Cardiac fibroblast (primary cell): ENCODE results near the gene C5orf34.

ENCODE experiments used
- DNase-seq, 2 donors: peaks; one replicate each; pipeline versions ENCODE4 v3.0.0 to v3.0.0-alpha.2; 2010; ENCODE audit warnings: low read depth in 2 of 2
- H3K4me3 ChIP-seq, 2 donors: replicated peaks in 1 of 2; 1 replicate in 1 of 2; 2 replicates in 1 of 2; pipeline ENCODE4 v1.5.1; 2011; ENCODE audit warnings: low read depth in 2 of 2, low read length in 2 of 2, mild to moderate bottlenecking in 2 of 2, moderate library complexity in 1 of 2
- TF ChIP-seq, protein P1 (sequence below): IDR thresholded peaks from one replicate; pipeline ENCODE4 v1.5.1; 2011; ENCODE audit warnings: low read depth, mild to moderate bottlenecking, low read length, inconsistent platforms

C5orf34 gene

GRCh38 chr5:43486353-43486752 is 28.6 kb downstream of the C5orf34 start:
- DNase-seq = no peak
- H3K4me3 ChIP-seq = no peak overlapping the region
- TF ChIP-seq, protein P1, sequence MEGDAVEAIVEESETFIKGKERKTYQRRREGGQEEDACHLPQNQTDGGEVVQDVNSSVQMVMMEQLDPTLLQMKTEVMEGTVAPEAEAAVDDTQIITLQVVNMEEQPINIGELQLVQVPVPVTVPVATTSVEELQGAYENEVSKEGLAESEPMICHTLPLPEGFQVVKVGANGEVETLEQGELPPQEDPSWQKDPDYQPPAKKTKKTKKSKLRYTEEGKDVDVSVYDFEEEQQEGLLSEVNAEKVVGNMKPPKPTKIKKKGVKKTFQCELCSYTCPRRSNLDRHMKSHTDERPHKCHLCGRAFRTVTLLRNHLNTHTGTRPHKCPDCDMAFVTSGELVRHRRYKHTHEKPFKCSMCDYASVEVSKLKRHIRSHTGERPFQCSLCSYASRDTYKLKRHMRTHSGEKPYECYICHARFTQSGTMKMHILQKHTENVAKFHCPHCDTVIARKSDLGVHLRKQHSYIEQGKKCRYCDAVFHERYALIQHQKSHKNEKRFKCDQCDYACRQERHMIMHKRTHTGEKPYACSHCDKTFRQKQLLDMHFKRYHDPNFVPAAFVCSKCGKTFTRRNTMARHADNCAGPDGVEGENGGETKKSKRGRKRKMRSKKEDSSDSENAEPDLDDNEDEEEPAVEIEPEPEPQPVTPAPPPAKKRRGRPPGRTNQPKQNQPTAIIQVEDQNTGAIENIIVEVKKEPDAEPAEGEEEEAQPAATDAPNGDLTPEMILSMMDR = no peak

DNA sequence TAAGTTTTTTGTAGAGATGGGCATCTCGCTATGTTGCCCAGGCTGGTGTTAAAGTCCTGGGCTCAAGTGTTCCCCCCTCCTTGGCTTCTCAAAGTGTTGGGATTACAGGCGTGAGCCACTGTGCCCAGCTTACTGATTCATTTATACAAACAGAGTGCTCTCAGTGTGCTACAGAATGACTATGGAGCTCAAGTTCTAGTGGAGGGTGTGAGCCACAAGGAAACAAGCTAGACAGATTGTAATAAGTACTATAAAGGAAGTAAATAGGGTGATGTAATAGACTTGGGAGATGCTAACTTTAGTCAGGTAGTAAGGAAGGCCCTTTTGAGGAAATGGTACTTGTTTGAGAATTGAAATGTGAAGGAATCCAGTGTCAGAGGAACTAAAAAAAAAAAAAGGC is 29.5 kb downstream of the C5orf34 start:
- TF ChIP-seq, protein P1 = no peak
- peak in 1 of 2 donors; percentile 4 for DNase-seq
- no peak overlapping the region for H3K4me3 ChIP-seq

DNA sequence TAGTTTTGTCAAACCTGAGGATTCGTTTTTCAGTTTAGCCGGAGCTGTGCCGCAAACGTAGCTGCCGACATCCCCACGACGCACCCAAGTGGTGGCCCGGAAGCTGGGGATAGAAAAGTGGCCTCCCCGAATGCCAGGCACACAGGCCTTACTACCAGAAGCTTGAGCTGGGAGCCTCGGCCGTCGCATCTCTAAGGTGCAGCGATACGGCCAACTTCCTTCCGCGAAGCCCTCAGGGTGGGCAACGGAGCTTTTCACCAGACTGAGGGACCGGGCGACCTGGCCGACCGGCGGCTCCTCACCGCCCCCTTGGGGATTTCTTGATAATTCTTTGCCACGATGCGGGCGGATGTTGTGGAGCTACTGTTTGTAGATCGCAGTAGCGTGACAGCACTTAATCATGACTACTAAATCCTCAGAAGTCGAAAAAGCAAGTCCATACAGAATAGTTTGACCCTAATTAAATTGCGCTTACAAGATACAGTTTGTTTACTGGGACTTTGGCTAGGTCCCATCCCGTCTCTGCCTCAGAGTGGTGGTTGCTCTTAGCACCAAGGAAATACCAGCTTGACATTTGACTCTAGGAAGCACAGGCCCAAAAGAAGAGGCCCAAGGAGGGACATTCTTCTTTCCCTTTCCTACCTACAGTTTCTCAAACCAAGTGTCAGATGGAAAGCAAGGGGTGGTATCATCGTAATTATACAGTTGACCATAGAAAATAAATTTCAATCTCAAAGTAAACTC is 30.7 kb downstream of the C5orf34 start:
- TF ChIP-seq, protein P1 = peak; percentile 56
- DNase-seq = peak; percentile 87 to 90

DNA sequence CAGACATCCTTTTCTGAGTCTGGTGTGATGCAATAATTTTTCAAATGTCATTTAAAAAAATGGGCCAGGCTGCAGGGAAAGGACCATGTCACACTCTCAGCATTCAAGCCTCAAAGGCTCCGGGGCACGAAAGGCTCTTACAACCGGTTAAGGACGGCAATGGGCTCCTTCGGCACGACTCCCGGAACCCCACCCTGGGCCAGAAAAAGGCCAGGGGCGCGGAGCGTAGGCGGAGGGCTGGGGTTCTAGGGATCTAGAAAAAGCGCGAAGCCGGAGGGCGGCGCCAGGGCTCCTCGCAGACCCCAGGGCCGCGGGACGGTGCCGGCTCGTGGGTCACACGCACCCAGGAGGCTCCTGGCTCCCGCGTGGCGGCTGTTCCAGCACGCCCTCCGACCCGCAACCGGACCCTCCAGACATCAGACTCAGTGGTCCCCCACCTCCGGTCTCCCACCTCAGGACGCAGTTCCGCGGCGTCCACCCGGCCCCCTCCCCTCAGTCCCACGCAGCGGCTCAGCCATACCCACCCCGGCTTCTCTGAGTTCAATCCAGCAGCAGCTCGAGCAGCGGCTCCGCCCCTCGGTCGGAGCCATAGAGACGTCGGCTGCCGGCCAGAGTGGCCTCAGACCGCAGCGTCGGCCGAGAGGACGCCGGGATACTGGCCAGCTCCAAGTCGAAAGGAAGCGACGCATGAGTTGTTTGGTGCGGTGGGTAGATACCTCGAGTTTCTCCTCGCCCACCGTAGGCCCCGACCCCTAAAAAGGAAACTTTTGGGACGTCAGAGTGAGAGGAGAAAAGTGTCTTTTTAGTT is 31.4 kb downstream of the C5orf34 start, which contains the start of gene TMEM267:
TSS of gene TMEM267 (minus strand) at position 568 of the 808 bp plus-strand sequence. CDS start 29,896 bp downstream, outside the sequence.
- peak; percentile 93 to 96 for DNase-seq
- TF ChIP-seq, protein P1 = no peak

More for the DNA sequence above, 30.7 kb downstream of the C5orf34 start:
- H3K4me3 ChIP-seq = peak overlapping the region; percentile 78 to 81

GRCh38 chr5:43482490-43483297 is 32.3 kb downstream of the C5orf34 start:
- peak; percentile 25 to 59 for DNase-seq
- H3K4me3 ChIP-seq = peak overlapping the region; percentile 78 to 81
- TF ChIP-seq, protein P1 = no peak

More for the DNA sequence above, 31.4 kb downstream of the C5orf34 start, which contains the start of gene TMEM267:
- H3K4me3 ChIP-seq = peak within 1 kb of the TSS; percentile 78 to 81

DNA sequence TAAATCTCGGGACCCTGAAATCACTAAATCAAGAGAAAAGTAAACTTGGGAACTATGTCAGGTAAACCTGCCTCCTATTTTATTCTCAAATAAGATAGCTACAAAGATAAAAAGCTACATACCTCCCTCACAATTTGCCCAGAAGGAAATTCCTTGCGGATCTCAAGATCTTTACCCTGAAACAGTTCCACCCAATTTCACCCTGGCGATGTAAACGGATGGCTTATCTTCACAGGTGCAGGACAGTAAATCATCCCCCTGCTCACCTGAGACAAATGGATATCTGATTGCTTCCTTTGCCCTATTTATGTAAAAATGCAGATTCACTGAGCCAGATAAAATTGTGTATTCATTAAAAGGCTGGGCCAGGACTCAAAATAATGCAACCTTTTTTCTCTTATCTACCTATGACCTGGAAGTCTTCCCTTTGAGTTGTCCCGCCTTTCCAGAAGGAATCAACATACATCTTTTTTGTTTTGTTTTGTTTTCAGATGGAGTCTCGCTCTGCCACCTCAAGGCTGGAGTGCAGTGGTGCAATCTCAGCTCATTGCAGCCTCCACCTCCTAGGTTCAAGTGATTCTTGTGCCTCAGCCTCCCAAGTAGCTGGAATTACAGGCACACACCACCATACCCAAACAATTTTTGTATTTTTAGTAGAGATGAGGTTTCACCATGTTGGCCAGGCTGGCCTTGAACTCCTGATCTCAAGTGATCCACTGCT is 45.1 kb downstream of the C5orf34 start:
- TF ChIP-seq, protein P1 = no peak
- no peak overlapping the region for H3K4me3 ChIP-seq
- no peak for DNase-seq
